ENCODE results near the gene CCDC93.
"Not testable (repeated sequence)": the region's sequence is repeated elsewhere in the genome, so short reads cannot be mapped to it uniquely, and the experiment has no call there.

- not testable (repeated sequence) for TF ChIP-seq CTCF, POLR2A, POLR2AphosphoS5 (IDR thresholded peaks at IDR 0.05)
Measured at GRCh38 chr2:117923471-117923870, 90.4 kb downstream of the CCDC93 start.
